GM18499 (cell line): ENCODE data around the gene NR2C1.

Source experiments
- ATAC-seq: cut with Tn5 transposase; IDR thresholded peaks from one replicate; pipeline ENCODE4 v1.9.1; 2021; ENCODE audit warnings: moderate number of reproducible peaks; ENCODE audit not compliant: insufficient read depth, unreplicated experiment

The NR2C1 gene

GRCh38 chr12:94970560-94970959 is 102.9 kb downstream of the NR2C1 start:
- no peak for ATAC-seq
